ENCODE data around the gene TSBP1. TPM values are rescaled to one million over a fixed set of nuclear protein-coding genes. Genes with fewer than 3 reads are reported as not detected.

TSBP1 gene
- total and polyA plus RNA-seq, 9 of the 15 experiments (the other 6 are each of a cell fraction or from before 2014, with no cell fraction given) = not detected

DNA sequence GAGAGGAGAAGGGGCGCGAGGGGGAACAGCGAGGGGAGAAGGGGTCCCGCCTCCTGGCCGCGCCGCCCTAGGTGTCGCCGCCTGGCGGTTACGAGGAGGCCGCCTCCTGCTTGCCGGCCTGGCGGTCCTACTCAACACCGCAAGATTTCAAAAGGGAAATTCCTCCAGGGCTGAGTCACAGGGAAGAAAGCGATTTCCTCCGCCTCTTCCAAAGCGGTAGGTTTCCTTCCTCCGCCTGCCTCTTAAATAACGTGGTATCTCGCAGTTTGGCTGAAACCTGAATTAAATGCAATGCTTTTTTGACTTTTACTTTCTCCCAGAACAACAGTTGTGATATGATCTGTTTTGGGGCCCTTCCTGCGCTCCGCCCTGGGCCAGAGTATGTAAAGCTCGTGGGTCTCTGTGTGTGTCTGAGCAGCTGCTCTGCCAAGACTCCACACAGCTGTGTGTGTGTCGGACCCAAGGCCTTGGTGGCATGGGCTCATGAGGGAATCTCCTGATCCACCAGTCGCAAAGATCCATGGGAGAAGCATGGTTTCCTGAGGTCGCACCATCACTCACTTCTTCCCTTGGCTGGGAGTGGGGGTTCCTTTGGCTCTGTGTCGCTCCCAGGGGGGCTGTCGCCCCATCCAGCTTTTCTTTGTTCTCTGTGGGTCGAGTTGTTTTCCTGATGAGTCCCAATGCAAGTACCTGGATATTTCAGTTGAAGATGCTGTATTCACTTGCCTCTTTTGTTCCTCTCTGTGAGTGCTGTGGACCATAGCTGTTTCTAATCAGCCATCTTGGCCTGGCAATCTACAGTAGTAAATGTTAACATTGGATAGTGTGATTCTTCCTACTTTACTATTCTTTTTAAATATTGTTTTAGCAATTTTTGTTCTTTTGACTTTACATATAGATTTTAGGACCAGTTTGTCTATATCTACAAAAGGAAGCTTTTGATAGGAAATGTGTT lies 116.2 kb downstream of the TSBP1 start (continued):
- TF ChIP-seq, protein P1, sequence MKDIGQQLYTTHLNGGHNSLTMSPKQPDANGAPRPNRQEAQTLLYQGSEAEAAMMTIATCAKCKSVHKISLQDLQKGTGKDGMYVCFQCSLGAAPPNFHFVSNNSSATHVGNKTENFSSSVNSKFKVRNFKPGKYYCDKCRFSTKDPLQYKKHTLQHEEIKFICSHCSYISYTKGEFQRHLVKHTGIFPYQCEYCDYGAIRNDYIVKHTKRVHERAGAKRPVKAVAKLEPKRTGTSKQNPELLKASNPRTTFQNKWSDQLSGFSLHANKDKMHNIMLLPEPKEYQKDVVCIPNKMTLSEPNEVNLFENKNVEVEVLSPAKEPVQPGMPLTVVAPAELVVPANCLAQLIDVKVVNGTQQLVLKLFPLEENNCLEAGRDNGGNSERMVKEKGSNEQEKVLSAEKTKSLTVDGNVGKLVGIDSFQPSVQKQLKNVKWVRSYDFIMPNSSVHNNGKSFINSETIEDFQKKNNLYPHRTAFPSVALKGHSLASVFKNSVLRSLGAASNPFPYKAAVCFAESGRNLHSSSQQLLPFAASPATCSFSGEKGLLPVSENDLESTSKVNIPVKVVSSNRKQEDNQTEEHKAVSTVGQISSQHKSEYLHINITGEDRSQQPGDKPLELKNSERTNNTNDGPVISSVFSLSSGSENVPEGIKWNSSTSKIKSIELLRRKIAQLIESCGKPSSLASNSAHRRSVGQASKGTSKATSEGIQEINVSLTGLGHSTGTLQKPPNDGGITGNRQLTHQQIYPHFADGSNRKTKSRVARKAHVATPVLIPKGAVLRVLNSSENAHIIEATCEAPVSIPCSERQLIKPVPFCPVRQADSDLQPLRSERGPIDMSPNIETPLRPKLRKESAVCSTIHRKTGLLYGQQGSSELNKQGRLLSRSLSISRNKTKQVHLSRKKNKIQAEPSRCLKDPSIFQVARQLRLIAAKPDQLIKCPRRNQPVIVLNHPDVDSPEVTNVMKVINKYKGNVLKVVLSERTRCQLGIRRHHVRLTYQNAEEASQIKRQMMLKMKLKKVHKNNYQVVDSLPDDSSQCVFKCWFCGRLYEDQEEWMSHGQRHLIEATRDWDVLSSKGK (CRISPR knock-in tag; IDR thresholded peaks at IDR 0.05) = no peak
- peak; percentile 80 for TF ChIP-seq LCOR (CRISPR knock-in tag; IDR thresholded peaks at IDR 0.05)
- no peak for TF ChIP-seq TOE1 (IDR thresholded peaks at IDR 0.05; ENCODE audit: borderline replicate concordance)
- no peak for TF ChIP-seq TOE1 (CRISPR knock-in tag; IDR thresholded peaks at IDR 0.05; ENCODE audit: borderline replicate concordance, low read depth)
- TF ChIP-seq ETV5 (CRISPR knock-in tag; IDR thresholded peaks at IDR 0.05; ENCODE audit: low read depth) = 0 out of 2 replicates have a peak, but pooled peaks have one; percentile 43
- TF ChIP-seq ZNF263 (CRISPR knock-in tag; IDR thresholded peaks at IDR 0.05; ENCODE audit: borderline replicate concordance) = 0 out of 2 replicates have a peak, but pooled peaks have one; percentile 46
- TF ChIP-seq EHMT2 (IDR thresholded peaks at IDR 0.05) = 0 out of 2 replicates have a peak, but pooled peaks have one; percentile 28
- peak; percentile 56 for TF ChIP-seq SMC3 (conservative IDR thresholded peaks at IDR 0.05; ENCODE audit: insufficient read depth, low read depth, low read length)
- no peak for TF ChIP-seq TCFL5 (CRISPR knock-in tag; conservative IDR thresholded peaks at IDR 0.05)
- peak; percentile 65; the same call in 1 of the 2 replicates for TF ChIP-seq ZNF24 (IDR thresholded peaks at IDR 0.05)
- peak; percentile 61; the same call in 1 of the 2 replicates for TF ChIP-seq ARID1B (IDR thresholded peaks at IDR 0.05)
- TF ChIP-seq CBFB (CRISPR knock-in tag; IDR thresholded peaks at IDR 0.05) = peak; percentile 68; the same call in 1 of the 2 replicates
- TF ChIP-seq SRSF7 (optimal IDR thresholded peaks at IDR 0.05; ENCODE audit: low read depth, low read length) = no peak
- no peak for TF ChIP-seq TAF15 (IDR thresholded peaks at IDR 0.05; ENCODE audit: low read depth, low read length)
- TF ChIP-seq PCBP1 (IDR thresholded peaks at IDR 0.05; ENCODE audit: low read depth, low read length, poor library complexity, severe bottlenecking) = peak; percentile 61
- TF ChIP-seq SRSF9 (IDR thresholded peaks at IDR 0.05; ENCODE audit: borderline replicate concordance, low read depth, low read length) = no peak
- TF ChIP-seq RBFOX2 (IDR thresholded peaks at IDR 0.05; ENCODE audit: low read depth, low read length) = peak; percentile 32; the same call in 1 of the 2 replicates
- peak; percentile 92 for TF ChIP-seq JUND (IDR thresholded peaks at IDR 0.05; ENCODE audit: borderline replicate concordance, low read depth, low read length)
- peak; percentile 90; the same call in 2 of the 3 replicates for TF ChIP-seq JUND (tag; IDR thresholded peaks at IDR 0.05; ENCODE audit: borderline replicate concordance, low read depth, low read length)

Measured in K562 (cell line).